Measurements from ENCODE around the gene GJB2. TPM values are rescaled to one million over a fixed set of nuclear protein-coding genes. Genes with fewer than 3 reads are reported as not detected.

The GJB2 gene
- total and polyA plus RNA-seq, 10 of the 15 experiments (the other 5 are each of a cell fraction or from before 2014, with no cell fraction given): 0.07 to 0.59 (median 0.31) TPM; not detected in 1

GRCh38 chr13:20190481-20191310 lies 2.0 kb downstream of the GJB2 start:
- Histone ChIP-seq H3K36me3 (ENCODE audit: control insufficient read depth in 2 of 2, insufficient read depth in 2 of 2, low read length in 1 of 2) (no peaks in the 10 kb centered on the region), H3K27me3 (replicated peaks in 1 of 2; ENCODE audit: control insufficient read depth in 2 of 2, insufficient read depth in 2 of 2, low read length in 1 of 2) (peaks cover 7 to 25% of the 10 kb centered on the region in 2 experiments; a peak in 3 of 4 replicates), H3K4me1 (ENCODE audit: control insufficient read depth, insufficient read depth, low read length) (peaks cover 12% of the 10 kb centered on the region), H3K9me3 (replicated peaks; ENCODE audit: control insufficient read depth, insufficient read depth, low read length) (no peaks in the 10 kb centered on the region), H3K27ac (ENCODE audit: control insufficient read depth, insufficient read depth) (no peak overlapping the region), H4K20me1 (ENCODE audit: control insufficient read depth, insufficient read depth) (no peaks in the 10 kb centered on the region), H2AFZ (ENCODE audit: control insufficient read depth, low read depth, low read length) (no peak overlapping the region), H3K9ac (ENCODE audit: control insufficient read depth, insufficient read depth, low read length) (no peak overlapping the region), H3K4me2 (ENCODE audit: control insufficient read depth, insufficient read depth) (no peak overlapping the region), H3K79me2 (ENCODE audit: control insufficient read depth, insufficient read depth, low read length) (no peaks in the 10 kb centered on the region), H3K4me3 (no peak overlapping the region)
- 82% methylated on average over 16 of the region's 16 CpGs for WGBS (ENCODE audit: insufficient coverage, insufficient replicate concordance, low lambda C conversion rate, missing lambda C conversion rate)
- intact Hi-C loops (cut with micrococcal nuclease; ENCODE audit: unreplicated experiment): loop anchor here (5.0 kb wide), 1 partner anchor 222 kb away; no protein-coding TSS in a partner anchor
- no peak for FAIRE-seq
- POLR2A ChIA-PET: no interaction called here
- BruUV-seq (replicated peaks): no TSS peak
- CTCF ChIA-PET: interaction anchor here (0.5 to 1.4 kb wide), 4 partner anchors 14 to 735 kb away, joined by 3 to 4 read pairs (median 3); no protein-coding TSS in a partner anchor
- no peak for ATAC-seq
- in situ Hi-C loops (cut with MboI): loop anchor here (25.0 kb wide), 1 partner anchor 647 kb away; no protein-coding TSS in a partner anchor
- DNase-seq (ENCODE audit: low read depth, low spot score): no peak
- TF ChIP-seq ZSCAN29 (IDR thresholded peaks at IDR 0.05) (no peak), NFYB (IDR thresholded peaks at IDR 0.05; ENCODE audit: insufficient read depth, low read depth, low read length) (no peak), ZNF592 (IDR thresholded peaks at IDR 0.05) (no peak), RB1 (IDR thresholded peaks at IDR 0.05; ENCODE audit: borderline replicate concordance) (no peak), POLR2A (IDR thresholded peaks at IDR 0.05; ENCODE audit: low read depth, low read length) (no peak), TCF7 (IDR thresholded peaks at IDR 0.05; ENCODE audit: borderline replicate concordance) (no peak), ZBED1 (IDR thresholded peaks at IDR 0.05; ENCODE audit: borderline replicate concordance) (no peak), ZNF274 (IDR thresholded peaks at IDR 0.05; ENCODE audit: insufficient read depth, insufficient read length) (no peak), SKIL (IDR thresholded peaks at IDR 0.05; ENCODE audit: low read depth, poor library complexity, severe bottlenecking) (no peak), ATF7 (IDR thresholded peaks at IDR 0.05; ENCODE audit: low read depth) (no peak), NFYA (IDR thresholded peaks at IDR 0.05; ENCODE audit: borderline replicate concordance, low read depth, low read length) (no peak), LARP7 (IDR thresholded peaks at IDR 0.05) (no peak)
- RAD21 ChIA-PET (ENCODE audit: unreplicated experiment): interaction anchor here (1.1 to 1.5 kb wide), 2 partner anchors 8 to 735 kb away, joined by 3 read pairs; no protein-coding TSS in a partner anchor
- SMC1A ChIA-PET (ENCODE audit: uncharacterized antibody, unreplicated experiment): no interaction called here

Data from GM12878 (cell line).